Liver (tissue), 9 donors: ENCODE data around the gene ASIC2. TPM values are rescaled to one million over a fixed set of nuclear protein-coding genes. Genes with fewer than 3 reads are reported as not detected.

Source experiments
- DNase-seq: peaks from one replicate; pipeline ENCODE4 v3.0.0-alpha.2; 2017; ENCODE audit warnings: low spot score
- H3K27ac ChIP-seq, 2 donors: one replicate each; pipeline ENCODE4 v1.7.0; 2013; ENCODE audit warnings: inconsistent platforms in 2 of 2, low read length in 2 of 2, control low read depth in 1 of 2, low read depth in 1 of 2, mild to moderate bottlenecking in 1 of 2
- H3K27me3 ChIP-seq, 4 donors: one replicate each; pipeline versions ENCODE4 v1.6.1 to v1.7.0; 2013; ENCODE audit warnings: low read length in 3 of 4, inconsistent platforms in 1 of 4, mild to moderate bottlenecking in 1 of 4, moderate library complexity in 1 of 4; ENCODE audit not compliant: control insufficient read depth in 4 of 4, insufficient read depth in 4 of 4
- H3K36me3 ChIP-seq, 4 donors: one replicate each; pipeline versions ENCODE4 v1.6.1 to v1.7.0; 2013; ENCODE audit warnings: low read length in 3 of 4, mild to moderate bottlenecking in 3 of 4, low read depth in 1 of 4, moderate library complexity in 1 of 4; ENCODE audit not compliant: control insufficient read depth in 4 of 4, insufficient read depth in 3 of 4
- H3K4me1 ChIP-seq, 4 donors: one replicate each; pipeline versions ENCODE4 v1.6.1 to v1.7.0; 2013; ENCODE audit warnings: low read length in 3 of 4, mild to moderate bottlenecking in 3 of 4, moderate library complexity in 1 of 4; ENCODE audit not compliant: control insufficient read depth in 4 of 4, insufficient read depth in 4 of 4
- H3K4me3 ChIP-seq, 3 donors: one replicate each; pipeline versions ENCODE4 v1.6.1 to v1.7.0; 2013; ENCODE audit warnings: low read length in 3 of 3, control low read depth in 1 of 3, low read depth in 1 of 3, mild to moderate bottlenecking in 1 of 3
- H3K9ac ChIP-seq, 2 donors: one replicate each; pipeline ENCODE4 v1.7.0; 2013; ENCODE audit warnings: low read length in 2 of 2, mild to moderate bottlenecking in 2 of 2, moderate library complexity in 2 of 2, control low read depth in 1 of 2, low read depth in 1 of 2
- H3K9me3 ChIP-seq, 4 donors: one replicate each; pipeline versions ENCODE4 v1.6.1 to v1.7.0; 2013; ENCODE audit warnings: low read length in 3 of 4; ENCODE audit not compliant: control insufficient read depth in 4 of 4
- CTCF ChIP-seq: fragments of 150-350 bp; IDR thresholded peaks from 2 replicates; pipeline ENCODE4 v1.5.1; 2017; ENCODE audit warnings: improper control_type of control experiment, low read depth, low read length; ENCODE audit not compliant: missing input control
- EGR1 ChIP-seq, 2 donors: IDR thresholded peaks; 2 replicates each; pipeline ENCODE4 v1.6.1; 2016 to 2018; ENCODE audit warnings: antibody characterized with exemption in 2 of 2, low read depth in 2 of 2
- FOXA1 ChIP-seq: IDR thresholded peaks from 2 replicates; pipeline ENCODE4 v1.6.1; 2016; ENCODE audit warnings: antibody characterized with exemption
- FOXA2 ChIP-seq: IDR thresholded peaks from 2 replicates; pipeline ENCODE4 v1.6.1; 2016; ENCODE audit warnings: antibody characterized with exemption
- GABPA ChIP-seq, 2 donors: IDR thresholded peaks in 1 of 2; conservative IDR thresholded peaks in 1 of 2; 2 replicates each; pipeline ENCODE4 v1.6.1; 2016; ENCODE audit warnings: antibody characterized with exemption in 2 of 2, mild to moderate bottlenecking in 1 of 2, moderate library complexity in 1 of 2
- HNF4A ChIP-seq, 2 donors: conservative IDR thresholded peaks; 2 replicates each; pipeline ENCODE4 v1.6.1; 2016; ENCODE audit warnings: antibody characterized with exemption in 2 of 2, mild to moderate bottlenecking in 2 of 2
- HNF4G ChIP-seq: IDR thresholded peaks from 2 replicates; pipeline ENCODE4 v1.6.1; 2016; ENCODE audit warnings: antibody characterized with exemption
- JUND ChIP-seq, 2 donors: IDR thresholded peaks; 2 replicates each; pipeline ENCODE4 v1.6.1; 2016; ENCODE audit warnings: antibody characterized with exemption in 2 of 2
- NR2F2 ChIP-seq: IDR thresholded peaks from 2 replicates; pipeline ENCODE4 v1.6.1; 2016; ENCODE audit warnings: antibody characterized with exemption
- RAD21 ChIP-seq, 2 donors: IDR thresholded peaks; 2 replicates each; pipeline ENCODE4 v1.6.1; 2016; ENCODE audit warnings: antibody characterized with exemption in 2 of 2, mild to moderate bottlenecking in 2 of 2
- RXRA ChIP-seq, 2 donors: IDR thresholded peaks; 2 replicates each; pipeline ENCODE4 v1.6.1; 2017 to 2018; ENCODE audit warnings: antibody characterized with exemption in 2 of 2, mild to moderate bottlenecking in 1 of 2
- SP1 ChIP-seq: IDR thresholded peaks from 2 replicates; pipeline ENCODE4 v1.6.1; 2018; ENCODE audit warnings: antibody characterized with exemption, mild to moderate bottlenecking
- YY1 ChIP-seq: IDR thresholded peaks from 2 replicates; pipeline ENCODE4 v1.6.1; 2016; ENCODE audit warnings: antibody characterized with exemption, mild to moderate bottlenecking
- ZBTB33 ChIP-seq: IDR thresholded peaks from 2 replicates; pipeline ENCODE4 v1.6.1; 2016; ENCODE audit warnings: antibody characterized with exemption
- WGBS: extraction: QIAGEN DNeasy Blood & Tissue Kit; methylation state at CpG from one replicate; pipeline ENCODE4 v1.1.7; 2013; 5-methylcytosine and 5-hydroxymethylcytosine counted together
- polyA plus RNA-seq, 2 donors: library from polyadenylated mRNA; stranded (reverse) in 1 of 2; unstranded in 1 of 2; fragments of 200-250 nt in 1 of 2; fragments of >200 nt in 1 of 2; fragmentation: Nextera tagmentation in 1 of 2; extraction: Ambion mirVana in 1 of 2; gene quantifications; one replicate each; pipeline versions ENCODE4 v1.2.1 to v1.2.3, GENCODE V29; 2013 to 2015
- total RNA-seq, 2 donors: library from RNA; depleted of rRNA; stranded (reverse); fragments of >200 nt; gene quantifications; one replicate each; pipeline ENCODE4 v1.2.3, GENCODE V29; 2014
- TF ChIP-seq, protein P1 (sequence below): IDR thresholded peaks from 2 replicates; pipeline ENCODE4 v1.6.1; 2016; ENCODE audit warnings: antibody characterized with exemption, mild to moderate bottlenecking
- donor health status: healthy.
- donor health status: healthy.
- donor health status: healthy.
- donor health status: healthy.
- donor health status: healthy.

ASIC2 gene
- total and polyA plus RNA-seq, 4 donors: under 0.01 TPM; not detected in 3

GRCh38 chr17:33145941-33146340 lies 147.2 kb downstream of the ASIC2 start:
- WGBS: 65% methylated on average over 4 of the region's 4 CpGs
- Histone ChIP-seq H3K36me3 (no peaks in the 10 kb centered on the region), H3K27ac (no peak overlapping the region), H3K27me3 (peaks cover 0 to 8% (median 0%) of the 10 kb centered on the region in 4 donors), H3K9me3 (peaks cover 0 to 5% (median 0%) of the 10 kb centered on the region in 4 donors), H3K9ac (no peak overlapping the region), H3K4me3 (no peak overlapping the region), H3K4me1 (no peaks in the 10 kb centered on the region)
- TF ChIP-seq, protein P1, sequence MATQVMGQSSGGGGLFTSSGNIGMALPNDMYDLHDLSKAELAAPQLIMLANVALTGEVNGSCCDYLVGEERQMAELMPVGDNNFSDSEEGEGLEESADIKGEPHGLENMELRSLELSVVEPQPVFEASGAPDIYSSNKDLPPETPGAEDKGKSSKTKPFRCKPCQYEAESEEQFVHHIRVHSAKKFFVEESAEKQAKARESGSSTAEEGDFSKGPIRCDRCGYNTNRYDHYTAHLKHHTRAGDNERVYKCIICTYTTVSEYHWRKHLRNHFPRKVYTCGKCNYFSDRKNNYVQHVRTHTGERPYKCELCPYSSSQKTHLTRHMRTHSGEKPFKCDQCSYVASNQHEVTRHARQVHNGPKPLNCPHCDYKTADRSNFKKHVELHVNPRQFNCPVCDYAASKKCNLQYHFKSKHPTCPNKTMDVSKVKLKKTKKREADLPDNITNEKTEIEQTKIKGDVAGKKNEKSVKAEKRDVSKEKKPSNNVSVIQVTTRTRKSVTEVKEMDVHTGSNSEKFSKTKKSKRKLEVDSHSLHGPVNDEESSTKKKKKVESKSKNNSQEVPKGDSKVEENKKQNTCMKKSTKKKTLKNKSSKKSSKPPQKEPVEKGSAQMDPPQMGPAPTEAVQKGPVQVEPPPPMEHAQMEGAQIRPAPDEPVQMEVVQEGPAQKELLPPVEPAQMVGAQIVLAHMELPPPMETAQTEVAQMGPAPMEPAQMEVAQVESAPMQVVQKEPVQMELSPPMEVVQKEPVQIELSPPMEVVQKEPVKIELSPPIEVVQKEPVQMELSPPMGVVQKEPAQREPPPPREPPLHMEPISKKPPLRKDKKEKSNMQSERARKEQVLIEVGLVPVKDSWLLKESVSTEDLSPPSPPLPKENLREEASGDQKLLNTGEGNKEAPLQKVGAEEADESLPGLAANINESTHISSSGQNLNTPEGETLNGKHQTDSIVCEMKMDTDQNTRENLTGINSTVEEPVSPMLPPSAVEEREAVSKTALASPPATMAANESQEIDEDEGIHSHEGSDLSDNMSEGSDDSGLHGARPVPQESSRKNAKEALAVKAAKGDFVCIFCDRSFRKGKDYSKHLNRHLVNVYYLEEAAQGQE: no peak
- TF ChIP-seq NR2F2 (no peak), RXRA (IDR thresholded peaks at IDR 0.05) (no peak), GABPA (IDR thresholded peaks at IDR 0.05 in 1 of 2, conservative IDR thresholded peaks at IDR 0.05 in 1 of 2) (no peak), HNF4G (no peak), YY1 (no peak), EGR1 (IDR thresholded peaks at IDR 0.05; ENCODE audit: low read depth in 2 of 2) (no peak), HNF4A (conservative IDR thresholded peaks at IDR 0.05) (no peak), FOXA1 (no peak), SP1 (no peak), FOXA2 (no peak), RAD21 (IDR thresholded peaks at IDR 0.05) (no peak), JUND (IDR thresholded peaks at IDR 0.05) (no peak)
- DNase-seq: no peak

DNA sequence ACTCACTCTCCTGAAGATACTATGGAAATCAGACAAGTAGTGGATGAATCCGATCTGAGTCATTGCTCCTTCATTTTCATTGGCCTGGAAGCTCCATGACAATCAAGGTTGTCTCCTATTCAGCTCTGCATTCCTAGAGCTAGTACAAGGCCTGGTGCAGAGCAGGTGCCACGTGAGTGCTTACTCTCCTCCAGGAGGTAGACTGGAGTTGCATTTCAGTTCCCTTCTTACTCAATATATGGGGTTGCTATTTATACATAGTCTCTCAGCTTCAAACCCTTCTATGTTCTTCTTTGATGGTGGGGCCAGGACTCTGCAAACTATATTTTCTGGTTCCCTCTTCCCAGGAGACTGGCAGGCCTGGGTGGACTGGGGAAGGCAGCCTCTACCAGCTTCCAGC lies 148.3 kb downstream of the ASIC2 start:
- Histone ChIP-seq H3K4me1 (no peaks in the 10 kb centered on the region), H3K4me3 (no peak overlapping the region), H3K27ac (no peak overlapping the region), H3K36me3 (no peaks in the 10 kb centered on the region), H3K9ac (no peak overlapping the region), H3K27me3 (peaks cover 0 to 8% (median 0%) of the 10 kb centered on the region in 4 donors), H3K9me3 (peaks cover 0 to 5% (median 0%) of the 10 kb centered on the region in 4 donors)
- 67% methylated on average over 2 of the region's 2 CpGs for WGBS
- DNase-seq: no peak
- TF ChIP-seq GABPA (IDR thresholded peaks at IDR 0.05 in 1 of 2, conservative IDR thresholded peaks at IDR 0.05 in 1 of 2) (no peak), ZBTB33 (no peak), HNF4G (no peak), NR2F2 (no peak), FOXA2 (no peak), RXRA (IDR thresholded peaks at IDR 0.05) (no peak), JUND (IDR thresholded peaks at IDR 0.05) (no peak), EGR1 (IDR thresholded peaks at IDR 0.05; ENCODE audit: low read depth in 2 of 2) (no peak), CTCF (no peak), HNF4A (conservative IDR thresholded peaks at IDR 0.05) (no peak), RAD21 (IDR thresholded peaks at IDR 0.05) (no peak), YY1 (no peak), SP1 (no peak)
- TF ChIP-seq, protein P1: no peak
